Fibroblast of mammary gland (primary cell): ENCODE data around the gene SLC22A23.

Source experiments
- DNase-seq: peaks from one replicate; pipeline ENCODE4 v3.0.0-alpha.2; 2010; ENCODE audit warnings: low read depth
- H3K4me3 ChIP-seq: 2 replicates; pipeline ENCODE4 v1.5.1; 2011; ENCODE audit warnings: low read depth, mild to moderate bottlenecking, low read length, moderate library complexity; ENCODE audit not compliant: control insufficient read depth
- TF ChIP-seq, protein P1 (sequence below): conservative IDR thresholded peaks from 2 replicates; pipeline ENCODE4 v1.5.1; 2011; ENCODE audit warnings: low read depth, low read length, inconsistent platforms; ENCODE audit not compliant: control insufficient read depth, insufficient read depth

SLC22A23 gene

DNA sequence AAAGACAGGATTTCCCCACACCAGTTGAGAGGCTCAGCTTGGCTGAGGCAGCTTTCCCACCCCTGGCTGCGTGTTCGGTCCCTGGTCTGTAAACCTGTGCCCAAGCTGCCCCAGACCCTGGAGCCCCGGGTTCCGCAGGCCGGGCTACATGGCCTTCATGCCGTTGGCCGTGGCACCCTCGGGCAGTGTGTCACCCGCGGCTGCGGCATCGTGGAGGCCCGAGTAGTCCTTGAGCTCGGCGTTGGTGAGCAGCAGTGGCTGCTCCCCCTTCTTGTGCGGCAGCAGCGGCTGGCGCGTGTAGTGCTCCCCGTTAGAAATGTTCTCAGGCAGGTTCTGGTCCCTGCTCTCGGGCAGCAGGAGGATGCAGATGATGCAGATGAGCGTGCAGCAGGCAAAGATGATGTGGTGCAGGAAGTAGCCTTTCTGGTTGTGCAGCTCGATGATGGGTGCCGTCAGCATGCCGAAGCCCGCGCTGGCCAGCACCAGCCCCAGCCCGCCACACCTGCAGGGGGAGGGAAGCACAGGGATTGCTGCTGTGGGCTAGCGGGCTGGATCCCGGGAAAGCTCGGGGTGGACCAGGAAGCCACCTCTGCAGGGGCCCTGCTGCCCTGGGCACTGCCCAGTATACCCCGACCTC is 183.8 kb downstream of the SLC22A23 start:
- no peak for DNase-seq
- no peak overlapping the region for H3K4me3 ChIP-seq
- TF ChIP-seq, protein P1, sequence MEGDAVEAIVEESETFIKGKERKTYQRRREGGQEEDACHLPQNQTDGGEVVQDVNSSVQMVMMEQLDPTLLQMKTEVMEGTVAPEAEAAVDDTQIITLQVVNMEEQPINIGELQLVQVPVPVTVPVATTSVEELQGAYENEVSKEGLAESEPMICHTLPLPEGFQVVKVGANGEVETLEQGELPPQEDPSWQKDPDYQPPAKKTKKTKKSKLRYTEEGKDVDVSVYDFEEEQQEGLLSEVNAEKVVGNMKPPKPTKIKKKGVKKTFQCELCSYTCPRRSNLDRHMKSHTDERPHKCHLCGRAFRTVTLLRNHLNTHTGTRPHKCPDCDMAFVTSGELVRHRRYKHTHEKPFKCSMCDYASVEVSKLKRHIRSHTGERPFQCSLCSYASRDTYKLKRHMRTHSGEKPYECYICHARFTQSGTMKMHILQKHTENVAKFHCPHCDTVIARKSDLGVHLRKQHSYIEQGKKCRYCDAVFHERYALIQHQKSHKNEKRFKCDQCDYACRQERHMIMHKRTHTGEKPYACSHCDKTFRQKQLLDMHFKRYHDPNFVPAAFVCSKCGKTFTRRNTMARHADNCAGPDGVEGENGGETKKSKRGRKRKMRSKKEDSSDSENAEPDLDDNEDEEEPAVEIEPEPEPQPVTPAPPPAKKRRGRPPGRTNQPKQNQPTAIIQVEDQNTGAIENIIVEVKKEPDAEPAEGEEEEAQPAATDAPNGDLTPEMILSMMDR: no peak

DNA sequence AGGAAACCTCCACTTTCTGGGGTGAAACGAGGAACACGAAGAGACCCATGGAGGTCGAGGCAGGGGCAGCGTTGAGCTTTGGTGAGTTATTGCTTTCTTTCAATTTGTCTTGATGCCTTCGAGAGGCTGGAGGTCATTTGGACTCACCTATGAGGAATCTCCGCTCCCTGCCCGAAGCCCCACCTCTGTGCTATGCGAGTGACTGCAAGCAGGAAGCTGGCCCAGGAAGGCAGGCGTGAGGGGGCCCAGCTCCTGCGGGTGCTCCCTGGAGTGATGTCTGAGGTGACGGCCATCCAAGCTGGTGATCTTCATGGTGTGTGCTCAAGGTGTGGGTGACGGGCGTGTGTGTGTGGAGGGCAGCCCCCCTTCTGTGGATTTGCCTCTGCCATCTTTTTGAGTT is 185.1 kb downstream of the SLC22A23 start:
- no peak overlapping the region for H3K4me3 ChIP-seq
- TF ChIP-seq, protein P1: no peak

DNA sequence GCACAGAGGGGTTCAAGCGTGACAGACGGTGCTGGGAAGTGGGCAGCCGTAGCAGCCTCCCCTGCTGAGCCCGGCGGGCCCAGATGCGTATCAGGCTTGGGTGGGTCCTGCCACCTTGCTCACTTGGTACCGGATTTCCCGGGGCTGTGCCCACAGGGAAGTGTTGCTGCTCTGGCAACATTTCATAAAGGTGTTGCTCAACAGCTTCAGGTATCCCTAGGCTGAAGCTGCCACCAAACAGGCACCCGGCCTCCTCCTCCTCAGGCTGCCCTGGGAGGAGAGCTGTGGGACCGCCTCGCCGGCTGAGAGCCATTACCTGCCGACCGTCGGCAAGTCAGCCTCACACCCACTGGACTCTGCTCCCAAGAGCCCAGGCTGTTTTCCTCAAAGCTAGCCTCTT is 186.6 kb downstream of the SLC22A23 start:
- TF ChIP-seq, protein P1: no peak
- no peak overlapping the region for H3K4me3 ChIP-seq
- DNase-seq: no peak

More for the DNA sequence above, 185.1 kb downstream of the SLC22A23 start:
- DNase-seq: no peak

DNA sequence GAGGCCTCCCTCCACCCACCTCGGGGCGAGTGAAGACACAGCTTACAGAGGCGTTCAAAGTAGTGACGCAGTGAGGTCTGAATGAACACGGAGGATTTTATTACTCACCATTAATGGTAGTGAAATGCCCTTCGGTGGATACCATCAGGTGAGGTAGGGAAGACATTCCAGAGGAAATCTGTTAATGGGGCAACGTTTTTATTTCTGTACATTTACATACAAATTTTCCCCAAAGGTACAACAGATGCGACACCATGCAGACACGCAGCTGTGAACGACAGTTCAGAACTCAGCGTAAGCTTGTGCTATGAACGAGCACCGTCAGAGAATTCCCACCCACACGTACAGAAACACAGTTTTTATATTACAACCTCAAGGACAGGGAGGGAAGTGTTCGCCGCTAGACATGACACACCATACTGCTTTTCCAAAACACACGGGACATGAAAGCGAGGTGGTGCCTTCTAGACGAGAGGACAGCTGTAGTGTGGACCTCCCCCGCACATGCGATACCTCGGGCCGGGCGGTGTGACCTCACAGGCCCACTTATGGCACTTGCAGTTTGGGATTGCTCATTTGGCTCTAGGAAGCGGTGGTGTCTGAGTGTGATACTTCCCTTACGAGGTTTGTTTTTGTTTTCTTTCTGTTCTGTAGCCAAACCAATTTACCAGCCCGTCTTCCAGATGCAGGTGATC is 187.4 kb downstream of the SLC22A23 start:
- TF ChIP-seq, protein P1: no peak
- peak; percentile 38 for DNase-seq
- H3K4me3 ChIP-seq: no peak overlapping the region

DNA sequence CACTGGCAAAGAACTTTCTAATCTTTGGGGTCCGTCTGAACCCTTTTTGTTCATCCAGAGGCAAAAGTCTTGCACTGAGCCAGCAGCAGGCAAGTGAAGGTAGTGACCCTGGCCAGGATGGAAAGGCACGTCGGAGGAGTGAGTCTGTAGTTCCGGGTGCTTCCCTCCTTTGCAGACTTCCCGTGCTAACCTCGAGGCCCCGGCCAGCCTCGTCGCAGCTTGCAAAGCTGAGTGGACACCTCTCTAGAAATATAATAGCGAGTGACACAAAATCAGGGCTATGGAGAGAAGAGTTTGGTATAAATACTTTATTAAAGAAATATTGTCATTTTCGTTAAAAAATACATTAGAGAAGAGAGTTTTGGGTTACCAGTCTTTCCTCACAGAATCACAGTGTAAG is 188.2 kb downstream of the SLC22A23 start:
- H3K4me3 ChIP-seq: no peak overlapping the region
- DNase-seq: no peak
- TF ChIP-seq, protein P1: no peak

DNA sequence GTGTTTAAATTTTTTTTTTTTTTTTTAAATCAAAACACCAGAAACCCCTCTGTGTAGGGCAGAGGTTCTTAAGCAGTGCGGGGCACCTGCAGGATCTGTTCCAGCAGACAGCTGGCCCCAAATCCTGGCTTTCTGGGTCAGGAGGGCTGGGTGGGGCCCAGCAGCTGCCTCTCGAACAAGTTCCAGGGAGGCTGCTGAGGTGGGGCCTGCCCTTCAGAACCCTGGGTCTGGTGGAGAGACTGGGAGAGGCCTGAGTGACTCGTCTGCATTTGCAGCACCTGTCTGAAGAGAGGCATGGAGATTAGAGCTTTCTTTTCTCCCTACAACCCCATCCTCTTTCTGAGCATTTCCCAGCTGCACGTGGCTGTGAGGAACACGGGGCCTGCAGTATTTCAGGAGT is 189.7 kb downstream of the SLC22A23 start:
- TF ChIP-seq, protein P1: no peak
- no peak for DNase-seq
- no peak overlapping the region for H3K4me3 ChIP-seq
